ENCODE data around the gene SND1.

DNA sequence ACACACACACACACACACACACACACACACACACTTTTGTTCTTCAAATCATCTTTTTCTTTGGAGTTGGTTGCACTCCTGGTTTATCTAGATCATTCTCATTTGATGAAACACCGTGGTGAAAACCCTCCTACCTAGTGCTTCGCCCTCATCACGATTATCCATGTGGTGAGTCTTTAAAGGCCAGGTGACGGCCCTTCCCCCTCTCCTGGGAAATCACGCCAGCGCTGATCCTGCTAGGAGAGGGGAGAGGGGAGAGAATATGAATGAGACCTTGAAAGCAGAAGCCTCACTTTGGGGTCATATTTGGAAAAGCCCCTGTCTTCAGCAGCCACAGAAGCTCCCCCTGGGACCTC lies 483.1 kb downstream of the SND1 start:
- no peak for TF ChIP-seq POLR2A (IDR thresholded peaks at IDR 0.05)
- no peak for TF ChIP-seq EP300 (IDR thresholded peaks at IDR 0.05)
